Activated CD4-positive, alpha-beta T cell treated with anti-CD3 and anti-CD28 coated beads, Interleukin-10, Interleukin-2, amounts not matched to agents 100 ng/mL and 50 ng/mL, durations not matched to agents 16 hours and 8 hours (primary cell): Measurements from ENCODE around the gene UNC13D.
A peak's percentile ranks its signal among the peaks of the same experiment; 100 is the strongest.

Experiments used
- DNase-seq: peaks from one replicate; pipeline ENCODE4 v3.0.0-alpha.2; 2020

The UNC13D gene

DNA sequence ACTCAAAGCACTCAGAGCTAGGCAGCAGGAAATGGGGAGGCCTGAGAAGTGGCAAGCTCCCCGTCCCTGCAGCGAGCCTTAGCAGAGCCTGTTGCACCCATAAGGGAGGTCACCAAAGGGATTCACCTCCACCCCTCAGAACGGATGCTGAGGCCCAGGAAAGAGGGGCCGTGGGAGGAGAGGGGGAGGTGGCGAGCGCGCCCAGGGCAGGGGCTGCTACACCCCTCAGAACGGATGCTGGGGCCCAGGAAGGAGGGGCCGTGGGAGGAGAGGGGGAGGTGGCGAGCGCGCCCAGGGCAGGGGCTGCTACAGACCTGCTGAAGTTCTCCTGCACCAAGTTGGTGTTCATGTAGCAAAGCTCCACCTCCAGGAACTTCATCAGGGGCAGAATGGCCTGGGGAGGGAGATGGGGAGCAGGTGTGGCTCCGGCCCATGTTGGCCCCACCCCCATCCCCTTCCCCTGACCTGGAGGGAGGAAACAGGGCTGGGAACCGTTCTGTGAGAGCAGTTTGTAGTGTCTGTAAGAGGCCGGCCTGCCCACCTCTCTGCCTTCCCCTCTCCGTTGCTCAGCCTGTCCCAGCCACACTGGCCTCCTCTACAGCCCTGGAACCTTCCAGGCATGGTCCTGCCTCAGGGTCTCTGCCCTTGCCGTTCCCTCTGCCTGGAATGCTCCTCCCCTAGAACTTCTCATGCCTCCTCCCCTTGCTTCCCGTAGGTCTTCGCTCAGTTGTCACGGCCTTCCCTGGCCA, 11.4 kb downstream of the UNC13D start:
- DNase-seq, result peak; percentile 55

DNA sequence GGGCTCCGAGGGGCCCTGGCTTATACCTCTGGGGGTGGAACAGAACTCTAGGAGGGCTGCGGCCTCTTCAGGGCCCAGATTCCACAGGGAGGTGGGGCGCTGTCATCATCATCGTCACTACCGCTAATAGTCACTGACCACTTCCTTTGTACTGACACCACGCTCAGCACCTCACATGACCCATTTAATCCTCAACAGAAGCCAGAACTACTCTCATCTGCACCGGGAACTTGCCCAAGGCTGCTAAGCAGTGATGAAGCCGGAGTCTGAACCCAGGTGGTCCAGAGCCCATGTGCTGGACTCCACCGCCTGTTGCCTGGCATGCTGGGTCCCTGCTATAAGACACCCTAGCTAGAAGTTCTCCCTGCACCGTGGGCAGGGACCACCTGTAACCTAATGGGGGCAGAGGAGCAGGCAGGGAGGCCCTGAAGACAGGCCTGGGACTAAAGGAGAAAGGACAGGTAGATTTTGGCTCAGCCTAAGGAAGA, 12.0 kb downstream of the UNC13D start:
- peak; percentile 67 for DNase-seq

DNA sequence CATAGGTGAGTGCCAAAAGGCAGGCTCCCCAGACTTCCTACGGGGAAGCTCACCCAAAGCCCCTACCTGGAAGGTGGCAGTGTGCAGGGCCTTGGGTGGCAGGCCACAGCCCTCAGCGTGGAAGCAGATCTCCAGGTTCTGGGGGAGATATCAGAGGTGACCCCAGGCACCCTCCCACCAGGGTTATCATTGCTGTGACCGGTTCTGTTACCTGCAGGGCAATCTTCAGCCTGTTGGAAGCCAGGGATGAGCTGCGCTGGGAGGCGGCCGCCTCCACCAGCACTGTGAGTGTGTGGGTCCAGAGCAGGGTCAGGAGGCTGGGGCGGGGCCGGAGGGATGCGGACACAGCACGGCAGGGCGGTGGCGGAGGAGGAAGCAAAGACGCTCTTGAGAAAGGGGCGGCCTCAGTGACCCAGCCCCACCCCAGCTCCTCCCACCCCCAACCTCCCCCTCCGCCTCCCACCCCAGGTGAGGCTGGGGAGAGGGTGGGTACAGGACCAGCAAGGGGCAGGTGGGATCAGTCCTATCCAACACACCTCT, 13.1 kb downstream of the UNC13D start:
- DNase-seq, result no peak

DNA sequence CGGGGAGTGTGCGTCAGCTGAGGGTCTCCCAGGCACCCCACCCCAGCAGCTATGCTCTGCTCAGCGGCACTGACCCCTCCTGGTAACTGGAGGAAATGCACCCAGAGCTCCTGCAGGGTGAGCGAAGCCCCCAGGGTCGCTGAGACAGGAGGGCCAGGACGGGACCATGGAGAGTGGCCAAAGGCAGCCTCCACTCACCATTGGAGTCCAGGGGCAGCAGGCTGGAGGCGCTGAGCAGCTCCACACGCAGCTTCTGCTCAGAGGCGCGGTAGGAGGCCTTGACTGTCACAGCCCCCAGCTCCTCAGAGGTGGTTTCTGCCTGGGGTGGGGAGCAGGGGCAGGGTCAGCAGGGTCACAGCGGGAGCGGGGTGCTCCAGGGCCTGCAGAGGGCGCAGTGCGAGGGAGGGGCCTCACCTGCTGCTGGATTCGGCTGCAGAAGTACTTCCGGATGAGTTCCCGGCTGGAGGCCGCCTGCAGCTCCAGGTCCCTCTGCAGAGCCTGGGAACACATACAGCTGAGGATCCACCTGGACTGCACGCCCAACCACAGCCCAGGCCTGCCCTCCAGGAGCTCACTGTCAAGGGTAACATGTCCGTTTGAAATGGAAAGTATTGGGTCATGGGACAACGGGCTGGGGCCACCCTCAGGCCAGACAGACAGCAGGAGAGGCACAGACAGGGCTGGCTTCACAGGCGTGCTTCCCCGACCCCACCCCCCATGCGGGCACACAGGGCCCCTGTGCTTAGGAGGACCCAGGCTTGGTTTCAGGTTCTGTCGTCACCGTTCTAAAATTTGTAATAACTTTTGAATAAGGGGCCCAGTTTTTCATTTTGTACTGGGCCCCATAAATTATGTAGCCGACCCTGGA, 13.8 kb downstream of the UNC13D start:
- DNase-seq, result peak; percentile 26

DNA sequence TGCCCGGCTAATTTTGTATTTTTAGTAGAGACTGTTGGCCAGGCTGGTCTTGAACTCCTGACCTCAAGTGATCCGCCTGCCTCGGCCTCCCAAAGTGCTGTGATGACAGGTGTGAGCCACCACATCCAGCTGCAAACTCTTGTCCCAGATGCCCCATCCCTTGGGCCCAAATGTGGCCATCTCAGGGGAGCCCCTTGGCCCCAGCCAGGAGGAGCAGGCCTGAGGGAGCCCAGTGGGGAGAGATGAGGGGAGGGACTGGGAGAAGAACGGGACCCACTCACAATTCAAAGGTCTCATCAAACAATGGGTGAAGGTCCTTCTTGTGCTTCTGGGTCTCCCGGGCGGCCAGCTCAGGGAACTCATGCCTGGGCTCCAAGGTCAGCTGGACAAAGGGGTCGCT, 14.5 kb downstream of the UNC13D start:
- no peak for DNase-seq

DNA sequence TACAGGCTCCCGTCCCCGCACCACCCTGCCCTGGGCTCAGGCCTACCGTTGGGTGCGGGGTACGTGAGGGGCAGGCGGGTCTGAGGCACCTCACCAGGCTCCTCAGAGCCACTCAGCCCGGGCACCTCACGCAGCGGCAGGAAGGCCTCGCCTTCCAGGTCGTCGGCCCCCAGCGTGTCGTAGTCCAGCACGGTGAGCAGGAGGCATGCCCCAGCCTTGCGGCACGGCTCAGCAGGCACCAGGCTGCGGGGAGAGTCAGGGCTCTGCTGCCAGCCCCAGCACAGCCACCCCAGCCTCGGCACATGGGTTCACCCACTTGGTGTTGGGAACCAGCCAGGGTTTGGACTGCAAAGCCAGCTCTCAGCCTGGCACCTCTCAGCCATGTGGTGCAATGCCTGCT, 15.5 kb downstream of the UNC13D start:
- no peak for DNase-seq

DNA sequence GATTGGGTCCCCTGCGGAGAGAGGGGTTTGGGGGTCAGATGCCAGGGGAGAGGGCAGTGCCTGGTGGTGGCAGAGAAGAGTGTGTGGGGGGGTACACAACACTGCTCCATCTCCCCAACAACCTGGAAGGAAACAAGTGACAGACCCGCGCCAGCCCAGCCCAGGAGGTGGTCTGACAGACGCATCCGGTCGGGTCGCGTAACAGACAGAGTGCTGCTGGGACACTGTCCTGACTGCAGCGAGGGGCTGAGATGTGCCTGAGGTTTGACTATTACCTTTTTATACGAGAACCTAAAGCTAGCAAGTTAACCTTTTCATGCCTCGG, 16.2 kb downstream of the UNC13D start:
- DNase-seq, result no peak

DNA sequence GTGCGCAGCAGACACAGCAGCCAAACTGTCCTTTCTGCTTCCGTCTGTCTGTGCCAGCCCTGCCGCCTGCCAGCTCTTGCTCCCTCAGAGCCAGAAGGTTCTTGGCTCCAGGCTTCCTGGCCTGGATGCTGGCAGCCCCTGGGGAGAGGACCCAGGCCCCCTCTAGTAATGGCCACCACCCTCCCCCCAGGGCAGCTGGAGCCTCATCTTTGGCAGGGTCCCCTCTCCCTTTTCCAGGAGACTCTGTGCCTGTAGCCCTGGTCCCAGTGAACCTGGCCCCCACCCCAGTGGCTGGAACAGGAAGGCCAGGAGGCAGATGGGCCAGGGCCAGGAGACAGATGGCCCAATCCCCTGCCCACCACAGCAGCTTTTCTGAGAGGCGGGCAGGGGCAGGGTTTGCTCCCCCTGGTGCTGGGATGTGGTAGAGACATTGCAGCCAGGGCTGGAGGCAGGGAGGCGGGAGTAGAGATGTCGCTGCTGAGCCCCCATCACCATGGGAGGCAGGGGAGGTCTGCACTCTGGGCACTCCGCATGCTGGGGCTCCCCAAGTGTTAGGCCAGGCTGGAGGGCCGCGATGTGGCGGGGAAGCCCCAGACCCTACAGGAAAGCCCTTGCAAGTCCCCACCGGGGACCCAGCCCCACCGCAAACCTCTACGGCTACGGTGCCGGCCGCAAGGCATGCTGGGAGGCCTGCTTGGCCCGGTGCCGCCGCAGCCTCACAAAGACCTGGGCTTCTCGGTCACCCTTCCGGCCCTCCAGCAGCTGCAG, 16.7 kb downstream of the UNC13D start:
- peak; percentile 71 for DNase-seq

DNA sequence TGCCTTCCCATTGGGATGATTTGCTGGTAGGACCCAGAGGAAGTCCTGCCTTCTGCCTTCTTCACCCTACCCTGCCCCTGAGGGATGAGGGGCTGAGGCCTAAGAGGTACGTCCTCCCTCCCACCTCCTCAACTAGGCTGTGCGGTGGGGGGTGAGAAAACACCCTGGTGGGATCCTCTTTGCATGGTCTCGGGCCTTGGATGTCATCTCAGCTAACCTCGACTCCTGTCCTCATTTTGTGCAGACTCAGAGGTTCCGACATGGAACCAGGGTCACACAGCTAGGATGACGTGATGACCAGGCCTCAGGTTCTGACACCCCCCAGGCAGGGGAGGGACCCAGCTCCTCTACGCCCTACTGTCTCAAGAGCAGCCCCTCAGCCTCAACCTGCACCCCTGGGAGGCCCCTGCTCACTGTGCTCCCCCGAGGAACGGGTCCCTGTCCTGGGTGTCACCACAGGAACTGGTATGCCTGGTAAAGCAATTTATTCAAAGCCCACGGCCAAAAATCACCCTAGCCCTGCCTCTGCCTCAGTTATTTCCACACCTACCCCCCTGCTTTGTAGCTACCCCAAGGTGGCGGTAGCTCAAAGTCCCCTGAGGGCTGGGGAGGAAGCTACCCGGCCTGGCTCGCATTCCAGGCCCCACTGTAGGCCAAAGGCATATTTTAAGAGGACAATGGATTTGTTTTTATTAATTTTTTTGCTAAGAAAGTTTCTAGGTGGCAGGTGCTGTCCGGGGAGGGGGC, 17.5 kb downstream of the UNC13D start:
- no peak for DNase-seq

DNA sequence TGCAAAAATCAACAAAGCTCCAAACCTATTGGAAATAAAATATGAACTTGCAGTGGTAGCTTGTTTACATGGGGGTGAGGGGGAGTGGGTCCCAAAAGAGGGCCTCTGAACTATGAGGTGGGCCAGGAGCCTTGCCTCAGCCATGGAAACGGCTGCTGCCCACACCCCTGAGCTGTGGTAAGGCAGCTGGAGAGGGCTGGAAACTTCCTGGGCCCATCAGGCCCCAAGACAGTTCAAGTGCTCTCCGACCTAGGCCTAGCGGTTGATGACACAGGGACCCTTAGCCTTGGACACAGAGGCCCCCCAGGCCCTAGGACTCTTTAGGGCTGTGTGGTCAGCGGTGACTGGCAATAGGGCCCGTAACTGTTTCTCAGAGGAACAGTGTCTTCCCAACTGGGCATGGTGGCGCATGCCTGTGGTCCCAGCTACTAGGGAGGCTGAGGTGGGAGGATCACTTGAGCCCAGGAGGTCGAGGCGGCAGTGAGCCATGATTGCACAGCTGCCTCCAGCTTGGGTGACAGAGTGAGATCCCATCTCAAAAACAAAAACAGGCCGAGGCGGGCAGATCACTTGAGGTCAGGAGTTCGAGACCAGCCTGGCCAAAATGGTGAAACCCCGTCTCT, 18.3 kb downstream of the UNC13D start:
- no peak for DNase-seq

DNA sequence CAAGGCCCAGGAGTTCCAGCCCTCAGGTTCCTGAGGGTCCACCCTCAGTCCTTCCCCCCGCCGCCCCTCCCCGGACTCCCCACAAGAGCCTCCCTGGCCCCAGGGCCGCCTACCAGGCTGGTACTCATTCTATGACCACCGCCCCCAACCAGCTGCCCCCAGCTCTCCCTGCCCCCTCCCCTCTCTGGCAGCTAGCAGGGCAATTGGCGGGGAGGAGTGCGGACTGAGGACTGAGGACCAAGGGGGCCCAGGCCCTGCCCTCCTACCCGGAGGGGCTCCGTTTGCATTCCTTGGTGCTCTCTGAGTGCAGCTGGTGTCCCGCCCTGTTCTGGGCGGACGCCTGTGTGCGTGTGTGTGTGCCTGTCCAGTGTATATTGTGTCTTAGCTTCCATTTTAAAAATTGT, 19.1 kb downstream of the UNC13D start:
- DNase-seq, result no peak

DNA sequence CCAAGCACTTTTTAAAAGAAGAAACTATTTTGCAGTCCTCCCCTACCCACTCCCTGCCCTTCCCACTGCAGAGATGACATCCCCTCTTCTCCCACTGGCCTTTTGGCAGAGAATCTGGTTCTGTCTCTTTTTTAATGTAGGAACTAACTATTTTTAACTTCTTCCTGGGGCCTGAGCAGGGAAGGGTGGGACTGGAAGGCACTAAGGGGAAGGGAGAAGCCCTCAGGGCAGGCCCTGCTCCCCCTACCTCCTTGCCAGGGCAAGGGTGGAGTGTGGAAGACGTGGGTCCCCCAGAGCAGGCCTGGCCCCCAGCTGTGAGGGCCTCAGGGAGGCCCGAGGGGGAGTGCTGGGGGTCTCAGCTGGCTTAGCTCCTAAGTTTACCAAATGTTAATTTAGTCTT, 19.5 kb downstream of the UNC13D start:
- DNase-seq, result no peak

DNA sequence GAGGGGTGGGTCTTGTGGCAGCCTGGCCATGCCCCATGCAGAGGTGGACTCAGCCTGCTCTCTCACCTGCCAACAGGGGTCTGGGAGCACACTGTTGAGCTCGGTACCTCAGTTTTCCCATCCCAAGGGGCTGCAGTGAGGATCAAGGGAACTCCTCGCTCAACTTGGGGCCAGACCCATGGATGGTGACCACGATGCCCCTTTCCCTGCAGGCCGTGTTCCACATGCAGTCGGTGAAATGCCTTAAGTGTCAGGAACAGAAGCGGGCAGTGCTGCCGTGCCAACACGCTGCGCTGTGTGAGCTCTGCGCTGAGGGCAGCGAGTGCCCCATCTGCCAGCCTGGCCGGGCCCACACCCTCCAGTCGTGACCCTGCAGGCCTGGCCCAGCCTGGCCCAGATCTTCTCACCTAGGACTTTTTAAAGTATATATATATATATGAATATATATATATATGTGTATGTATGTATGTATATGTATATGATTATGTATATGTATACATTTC, 20.1 kb downstream of the UNC13D start:
- DNase-seq, result no peak

DNA sequence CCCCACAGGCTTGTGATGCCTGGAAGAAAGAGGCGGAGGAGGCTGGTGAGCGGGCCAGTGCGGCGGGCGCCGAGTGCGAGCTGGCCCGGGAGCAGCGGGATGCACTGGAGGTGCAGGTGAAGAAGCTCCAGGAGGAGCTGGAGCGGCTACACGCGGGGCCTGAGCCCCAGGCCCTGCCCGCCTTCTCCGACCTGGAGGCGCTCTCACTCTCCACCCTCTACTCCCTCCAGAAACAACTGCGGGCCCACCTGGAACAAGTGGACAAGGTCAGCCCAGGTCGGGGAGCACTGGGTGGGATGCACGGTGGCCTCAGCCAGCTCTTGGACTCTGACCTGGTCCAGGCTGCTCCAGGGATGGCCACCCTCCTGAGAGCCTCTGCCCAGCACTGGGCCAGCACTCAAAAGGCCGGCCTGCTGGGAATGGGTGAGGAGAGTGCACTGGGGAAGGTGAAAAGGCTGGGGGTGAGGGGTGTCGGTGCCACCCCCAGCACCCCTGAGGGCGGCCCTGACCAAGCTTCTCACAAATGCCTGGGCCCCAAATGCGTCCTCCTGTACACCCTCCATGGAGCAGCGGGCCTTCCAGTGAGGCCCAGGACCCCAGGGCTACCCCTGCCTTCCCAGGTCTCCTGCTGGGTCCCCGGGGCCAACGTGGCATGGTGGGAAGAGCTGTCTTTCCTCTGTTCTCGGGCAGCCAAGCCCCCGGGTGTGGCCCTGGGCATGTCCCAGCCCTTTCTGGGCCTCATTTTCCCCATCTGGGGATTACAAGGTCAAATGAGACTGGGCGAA, 20.8 kb downstream of the UNC13D start:
- no peak for DNase-seq

DNA sequence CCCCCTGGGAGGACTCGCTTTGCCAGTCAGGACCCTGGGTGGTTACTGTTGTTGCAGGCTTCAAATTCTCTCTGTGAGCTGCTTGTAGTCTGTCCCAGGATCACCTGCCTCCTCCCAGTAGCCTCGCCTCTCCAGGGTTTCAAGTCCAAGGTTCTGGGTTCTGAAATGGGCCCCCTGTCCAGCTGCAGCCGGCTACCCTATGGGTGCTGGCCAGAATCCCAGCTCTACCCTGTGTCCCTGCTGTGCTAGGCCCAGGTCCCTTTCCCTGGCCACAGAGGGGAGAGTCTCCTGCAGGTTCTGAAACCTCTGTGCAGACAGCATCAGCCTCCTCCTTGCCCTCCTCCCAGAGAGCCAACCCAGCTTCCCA, 21.4 kb downstream of the UNC13D start:
- no peak for DNase-seq

DNA sequence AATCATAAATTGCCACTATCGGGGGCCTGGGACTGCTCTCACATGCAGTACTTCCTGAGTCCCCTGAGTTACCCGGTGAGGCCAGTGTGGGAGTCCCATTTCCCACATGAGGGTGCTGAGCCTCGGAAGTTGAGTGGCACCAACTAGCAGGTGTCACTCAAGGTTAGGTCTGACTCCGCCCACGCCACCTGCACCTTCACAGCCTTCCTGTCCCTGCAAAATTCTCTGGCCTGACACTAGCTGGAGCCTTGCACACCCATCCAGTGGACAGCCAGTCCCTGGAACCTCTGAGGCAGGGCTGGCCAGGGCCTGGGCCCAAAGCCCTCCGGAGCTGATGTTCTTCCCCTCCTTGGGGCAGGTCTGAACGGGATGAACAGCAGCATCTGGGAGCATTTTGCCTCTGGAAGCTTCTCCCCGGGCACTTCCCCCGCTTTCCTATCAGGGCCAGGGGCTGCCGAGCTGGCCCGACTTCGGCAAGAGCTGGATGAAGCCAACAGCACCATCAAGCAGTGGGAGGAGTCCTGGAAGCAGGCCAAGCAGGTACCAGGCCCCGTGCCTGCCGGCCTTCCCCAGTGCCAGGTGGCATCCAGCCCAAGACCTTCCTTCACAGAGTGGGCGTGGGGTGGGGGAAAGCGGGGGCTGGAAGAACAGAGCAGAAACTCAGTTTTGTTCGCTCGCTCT, 21.9 kb downstream of the UNC13D start:
- DNase-seq, result no peak

DNA sequence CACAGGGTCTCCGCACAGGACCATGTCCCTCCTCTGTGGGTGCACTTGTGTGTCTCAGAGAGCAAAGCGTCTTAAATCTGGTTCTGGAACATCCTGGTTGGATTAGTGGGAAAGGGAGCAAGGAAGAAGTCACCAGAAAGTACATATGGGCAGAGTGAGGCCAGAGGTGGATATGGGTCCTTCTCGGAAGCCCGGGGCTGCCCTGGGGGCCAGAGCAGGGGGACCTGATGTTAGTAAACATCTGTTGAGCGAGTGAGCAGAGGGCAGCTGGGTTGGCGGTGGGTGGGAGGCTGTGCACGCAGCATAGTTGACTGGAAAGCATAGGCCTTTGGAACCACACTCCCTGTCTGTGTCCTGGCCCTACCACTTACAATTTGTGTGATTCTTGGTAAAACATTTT, 22.7 kb downstream of the UNC13D start:
- no peak for DNase-seq

DNA sequence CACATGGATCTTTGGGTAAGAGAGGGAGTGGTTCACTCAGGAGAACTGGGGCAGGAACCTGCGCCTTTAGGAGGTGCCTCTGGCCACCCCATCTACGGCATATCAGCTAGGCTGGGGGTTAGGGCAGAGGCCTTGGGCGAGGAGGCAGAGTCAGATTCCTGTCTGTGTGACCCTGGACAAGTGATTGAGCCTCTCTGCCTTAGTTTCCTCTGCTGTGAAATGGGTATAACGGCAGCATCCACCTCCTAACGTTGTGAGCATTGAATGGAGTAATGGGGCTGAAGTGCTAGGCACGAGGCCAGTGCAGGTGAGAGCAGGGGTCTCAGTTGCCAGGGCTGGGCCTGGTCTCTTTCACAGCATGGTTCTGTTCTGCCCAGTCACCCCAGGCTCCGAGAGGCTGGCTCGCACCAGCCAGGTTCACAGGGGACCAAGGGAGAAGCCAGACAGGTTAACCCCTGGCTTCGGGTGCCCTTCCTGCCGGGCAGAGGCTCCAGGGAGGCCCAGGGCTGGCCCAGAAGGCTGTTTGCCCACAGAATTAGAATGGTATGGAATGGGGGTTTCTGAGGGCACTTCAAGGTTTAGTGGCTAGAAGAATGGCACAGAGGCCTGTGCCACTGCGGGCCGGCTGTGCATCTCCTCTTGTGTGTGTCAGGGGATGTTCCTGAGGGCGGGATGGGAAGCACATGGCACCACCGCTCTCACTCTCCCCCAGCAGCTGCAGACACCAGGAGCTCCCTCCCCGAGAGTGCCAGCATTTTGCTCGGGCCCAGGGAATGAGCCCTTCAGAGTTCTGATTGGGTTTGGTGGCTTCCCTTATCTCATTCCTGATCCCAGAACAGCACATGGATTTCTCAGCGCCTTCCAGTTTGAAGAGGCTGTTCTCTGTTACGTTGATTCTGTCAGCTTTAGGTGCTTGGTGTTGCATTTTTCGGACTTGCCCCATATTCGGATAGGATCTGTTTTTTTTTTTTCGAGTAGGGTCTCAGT, 23.8 kb downstream of the UNC13D start:
- no peak for DNase-seq

DNA sequence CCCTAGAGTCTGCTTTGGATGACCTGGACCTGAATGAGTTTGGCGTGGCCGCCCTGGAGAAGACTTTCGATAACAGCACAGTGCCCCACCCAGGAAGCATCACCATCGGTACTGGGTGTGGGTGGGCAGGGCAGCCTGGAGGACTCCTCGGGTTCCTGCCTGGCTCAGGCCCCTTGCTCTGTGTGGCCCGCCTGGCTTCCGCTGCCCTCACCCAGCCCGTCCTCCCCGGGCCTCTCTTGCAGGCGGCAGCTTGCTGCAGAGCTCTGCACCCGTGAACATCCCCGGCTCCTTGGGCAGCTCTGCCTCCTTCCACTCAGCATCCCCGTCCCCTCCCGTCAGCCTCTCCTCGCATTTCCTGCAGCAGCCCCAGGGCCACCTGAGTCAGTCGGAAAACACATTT, 24.5 kb downstream of the UNC13D start:
- no peak for DNase-seq
